ENCODE results near the gene SMIM13. TPM values are rescaled to one million over a fixed set of nuclear protein-coding genes. Genes with fewer than 3 reads are reported as not detected.
A peak's percentile ranks its signal among the peaks of the same experiment; 100 is the strongest.

SMIM13 gene
- total and polyA plus RNA-seq, 8 donors, result 1.2 to 15.8 (median 3.0) TPM

DNA sequence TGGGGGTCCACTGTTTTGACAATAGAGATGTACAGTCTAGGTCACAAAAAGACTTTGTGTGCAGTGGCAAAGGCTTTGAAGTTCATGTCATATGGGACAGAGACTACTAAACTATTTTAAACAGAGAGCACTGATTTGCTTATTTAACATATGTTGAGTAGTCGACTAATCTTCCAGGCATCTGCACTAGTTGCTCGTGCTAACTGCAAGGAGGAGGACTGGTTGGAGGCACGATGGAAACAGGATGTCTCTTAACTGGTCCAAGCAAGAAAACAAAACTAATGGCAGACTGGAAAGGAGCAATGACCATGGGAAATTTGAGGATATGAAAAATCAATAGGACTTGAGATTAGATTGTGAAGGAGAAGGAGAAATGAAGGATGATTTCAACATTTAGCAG, 46.4 kb downstream of the SMIM13 start:
- H3K4me1 ChIP-seq, result peaks cover 0 to 3% (median 0%) of the 10 kb centered on the region in 4 donors
- no peaks in the 10 kb centered on the region for H3K27me3 ChIP-seq
- intact Hi-C loops (cut with DNase I; ENCODE audit: low total_unique reads), result loop anchor here (5.0 kb wide), 1 partner anchor 357 kb away; no protein-coding TSS in a partner anchor
- WGBS, 5 donors, result 59 to 79% (median 76%) methylated on average over 3 of the region's 3 CpGs
- no peak overlapping the region for H3K4me3 ChIP-seq
- DNase-seq, result no peak
- H3K9me3 ChIP-seq, result no peaks in the 10 kb centered on the region
- no peak for TF ChIP-seq POLR2A (IDR thresholded peaks at IDR 0.05)
- no peak for TF ChIP-seq EP300 (IDR thresholded peaks at IDR 0.05)
- no peak for TF ChIP-seq POLR2AphosphoS5 (IDR thresholded peaks at IDR 0.05)
- TF ChIP-seq, protein P1, sequence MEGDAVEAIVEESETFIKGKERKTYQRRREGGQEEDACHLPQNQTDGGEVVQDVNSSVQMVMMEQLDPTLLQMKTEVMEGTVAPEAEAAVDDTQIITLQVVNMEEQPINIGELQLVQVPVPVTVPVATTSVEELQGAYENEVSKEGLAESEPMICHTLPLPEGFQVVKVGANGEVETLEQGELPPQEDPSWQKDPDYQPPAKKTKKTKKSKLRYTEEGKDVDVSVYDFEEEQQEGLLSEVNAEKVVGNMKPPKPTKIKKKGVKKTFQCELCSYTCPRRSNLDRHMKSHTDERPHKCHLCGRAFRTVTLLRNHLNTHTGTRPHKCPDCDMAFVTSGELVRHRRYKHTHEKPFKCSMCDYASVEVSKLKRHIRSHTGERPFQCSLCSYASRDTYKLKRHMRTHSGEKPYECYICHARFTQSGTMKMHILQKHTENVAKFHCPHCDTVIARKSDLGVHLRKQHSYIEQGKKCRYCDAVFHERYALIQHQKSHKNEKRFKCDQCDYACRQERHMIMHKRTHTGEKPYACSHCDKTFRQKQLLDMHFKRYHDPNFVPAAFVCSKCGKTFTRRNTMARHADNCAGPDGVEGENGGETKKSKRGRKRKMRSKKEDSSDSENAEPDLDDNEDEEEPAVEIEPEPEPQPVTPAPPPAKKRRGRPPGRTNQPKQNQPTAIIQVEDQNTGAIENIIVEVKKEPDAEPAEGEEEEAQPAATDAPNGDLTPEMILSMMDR (IDR thresholded peaks at IDR 0.05), result no peak
- no peak overlapping the region for H3K27ac ChIP-seq
- peaks cover 4 to 10% (median 8%) of the 10 kb centered on the region in 4 donors for H3K36me3 ChIP-seq

DNA sequence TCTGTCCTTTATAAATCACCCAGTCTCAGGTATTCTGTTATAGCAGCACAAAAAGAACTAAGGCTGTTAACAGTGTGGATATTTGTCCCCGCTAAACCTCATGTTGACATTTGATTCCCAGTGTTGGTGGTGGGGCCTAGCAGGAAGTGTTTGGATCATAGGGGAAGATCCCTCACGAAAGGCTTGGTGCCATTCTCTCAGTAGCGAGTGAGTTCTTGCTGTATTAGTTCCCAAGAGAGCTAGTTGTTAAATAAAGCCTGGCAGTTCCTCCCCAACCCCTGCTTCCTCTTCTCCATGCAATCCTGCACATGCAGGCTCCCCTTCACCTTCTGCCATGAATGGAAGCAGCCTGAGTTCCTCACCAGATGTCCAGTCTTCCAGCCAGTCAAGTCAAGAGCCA, 47.7 kb downstream of the SMIM13 start:
- no peak for DNase-seq
- Histone ChIP-seq H3K27ac (no peak overlapping the region), H3K36me3 (no peaks in the 10 kb centered on the region), H3K27me3 (no peaks in the 10 kb centered on the region), H3K4me1 (peaks cover 0 to 3% (median 0%) of the 10 kb centered on the region in 4 donors), H3K4me3 (no peak overlapping the region), H3K9me3 (no peaks in the 10 kb centered on the region)
- no peak for TF ChIP-seq POLR2A (IDR thresholded peaks at IDR 0.05)
- intact Hi-C loops (cut with DNase I; ENCODE audit: low total_unique reads), result loop anchor here (5.0 kb wide), 1 partner anchor 356 kb away; no protein-coding TSS in a partner anchor
- 80 to 87% (median 83%) methylated on average over 3 of the region's 3 CpGs for WGBS, 5 donors

DNA sequence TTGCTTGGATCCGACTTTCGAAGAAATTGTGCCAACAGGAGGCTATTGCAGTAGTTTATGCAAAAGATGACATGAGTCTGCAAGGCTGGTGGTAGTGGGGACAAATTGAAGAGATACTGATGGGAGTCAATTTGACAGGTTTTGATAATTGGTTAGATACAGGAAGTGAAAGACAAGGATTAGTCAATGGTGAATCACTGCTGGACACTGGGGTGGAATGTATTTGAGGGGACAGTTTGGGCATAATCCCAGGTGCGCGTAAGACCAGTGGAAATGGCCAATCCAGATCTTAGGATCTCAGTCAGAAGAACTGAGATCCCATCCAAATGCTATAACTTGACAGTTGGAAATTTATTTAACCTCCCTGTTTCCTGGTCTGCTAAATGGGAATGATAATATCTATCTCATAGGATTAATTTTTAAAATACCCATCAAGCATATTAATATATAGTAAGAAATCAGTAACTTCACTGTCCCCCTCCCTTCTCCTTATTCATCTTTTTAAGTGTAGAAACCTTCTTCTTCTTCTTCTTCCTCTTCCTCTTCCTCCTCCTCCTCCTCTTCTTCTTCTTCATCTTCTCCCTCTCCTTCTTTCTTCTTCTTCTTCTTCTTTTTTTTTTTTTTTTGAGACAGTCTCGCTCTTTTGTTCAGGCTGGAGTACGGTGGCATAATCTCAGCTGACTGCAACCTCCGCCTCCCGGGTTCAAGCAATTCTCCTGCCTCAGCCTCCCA, 48.8 kb downstream of the SMIM13 start:
- 93 to 97% (median 95%) methylated on average over 8 of the region's 8 CpGs for WGBS, 5 donors
- intact Hi-C loops (cut with DNase I; ENCODE audit: low total_unique reads), result loop anchor here (5.0 kb wide), 1 partner anchor 355 kb away; no protein-coding TSS in a partner anchor
- TF ChIP-seq POLR2AphosphoS5 (IDR thresholded peaks at IDR 0.05) (no peak), POLR2A (IDR thresholded peaks at IDR 0.05) (no peak), EP300 (IDR thresholded peaks at IDR 0.05) (no peak)
- TF ChIP-seq, protein P1 (IDR thresholded peaks at IDR 0.05), result no peak
- no peak overlapping the region for H3K27ac ChIP-seq
- H3K36me3 ChIP-seq, result no peaks in the 10 kb centered on the region
- H3K4me1 ChIP-seq, result peaks cover 0 to 3% (median 0%) of the 10 kb centered on the region in 4 donors
- no peaks in the 10 kb centered on the region for H3K27me3 ChIP-seq
- DNase-seq, result no peak
- H3K4me3 ChIP-seq, result no peak overlapping the region
- no peaks in the 10 kb centered on the region for H3K9me3 ChIP-seq

DNA sequence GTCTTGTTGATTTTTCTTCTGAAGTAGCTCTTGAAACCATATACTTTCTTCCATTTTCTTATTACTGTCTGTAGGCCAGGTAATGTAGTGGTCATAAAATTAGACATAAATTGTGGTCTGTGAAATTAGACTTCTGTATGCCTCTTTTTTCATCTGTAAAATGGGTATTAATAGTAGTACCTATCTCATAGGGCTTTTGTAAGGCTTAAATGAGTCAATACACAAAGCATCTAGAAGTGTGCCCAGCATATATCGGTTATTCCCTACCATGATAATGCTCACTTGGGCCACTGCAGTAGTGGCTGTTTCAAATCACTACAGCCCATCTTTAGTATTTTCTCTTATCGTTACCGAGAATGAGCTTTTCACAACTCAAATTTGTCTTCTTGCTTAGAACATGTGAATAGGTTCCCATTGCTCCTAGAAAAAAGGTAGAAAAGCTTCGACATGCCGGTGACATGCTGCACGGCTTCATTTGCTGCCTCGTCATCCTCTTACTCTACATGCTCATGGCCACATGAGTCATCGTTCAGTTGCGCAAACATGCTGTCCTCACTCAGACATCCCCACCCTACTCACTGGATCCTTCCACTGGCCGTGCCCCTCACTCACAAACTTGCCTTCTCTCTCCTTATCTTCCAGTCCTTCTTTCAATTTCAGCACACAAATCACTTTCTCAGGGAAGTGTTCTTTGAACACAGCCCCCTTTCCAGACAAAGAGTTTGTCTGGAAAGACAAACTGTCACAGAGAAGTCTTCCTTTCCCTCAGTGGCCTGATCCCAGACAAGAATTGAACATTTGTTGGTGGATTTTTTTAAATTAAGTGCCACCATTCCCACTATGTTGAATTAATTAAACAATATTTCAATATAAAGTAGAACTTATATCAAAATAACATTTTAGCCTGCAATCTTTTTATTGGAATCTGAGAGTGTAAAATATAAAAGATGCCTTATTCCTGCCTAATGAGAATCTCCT, 50.0 kb downstream of the SMIM13 start:
- peak; percentile 61 to 66 for DNase-seq
- 67 to 83% (median 78%) methylated on average over 10 of the region's 10 CpGs for WGBS, 5 donors
- no peaks in the 10 kb centered on the region for H3K36me3 ChIP-seq
- intact Hi-C loops (cut with DNase I; ENCODE audit: low total_unique reads), result loop anchor here (5.0 kb wide), 1 partner anchor 354 kb away; no protein-coding TSS in a partner anchor
- H3K9me3 ChIP-seq, result no peaks in the 10 kb centered on the region
- H3K27ac ChIP-seq, result peak overlapping the region in 1 of 5 donors; percentile 26
- H3K4me1 ChIP-seq, result peaks cover 0 to 3% (median 0%) of the 10 kb centered on the region in 4 donors
- no peak overlapping the region for H3K4me3 ChIP-seq
- no peak for TF ChIP-seq EP300 (IDR thresholded peaks at IDR 0.05)
- TF ChIP-seq POLR2AphosphoS5 (IDR thresholded peaks at IDR 0.05), result peak in 2 of 3 donors; percentile 16 to 28
- no peaks in the 10 kb centered on the region for H3K27me3 ChIP-seq

DNA sequence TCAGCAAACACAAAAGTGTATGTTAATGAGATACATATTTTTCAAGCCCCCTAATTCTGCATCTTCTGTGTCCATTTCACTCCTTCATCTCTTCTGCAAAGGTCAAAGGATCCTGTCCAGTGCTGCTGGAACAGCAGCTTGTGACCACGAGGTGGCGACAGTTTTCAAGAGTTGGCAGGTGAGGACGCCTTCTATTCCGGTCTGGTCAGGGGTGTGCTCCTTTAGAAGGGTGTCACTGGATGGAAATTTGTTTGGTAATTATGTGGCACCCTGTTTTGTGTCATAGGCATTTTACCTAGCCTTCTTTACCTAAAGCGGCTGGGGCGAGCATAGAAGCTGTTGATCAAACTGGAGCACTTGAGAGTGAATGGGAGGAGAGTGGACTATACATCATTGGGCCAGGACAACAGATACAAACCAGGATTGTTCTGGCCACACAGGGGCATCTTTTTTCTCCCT, 50.8 kb downstream of the SMIM13 start:
- intact Hi-C loops (cut with DNase I; ENCODE audit: low total_unique reads), result loop anchor here (5.0 kb wide), 1 partner anchor 353 kb away; no protein-coding TSS in a partner anchor
- DNase-seq, result peak; percentile 82 to 92
- Histone ChIP-seq H3K36me3 (no peaks in the 10 kb centered on the region), H3K9me3 (no peaks in the 10 kb centered on the region), H3K27ac (no peak overlapping the region), H3K27me3 (no peaks in the 10 kb centered on the region), H3K4me1 (peaks cover 0 to 3% (median 0%) of the 10 kb centered on the region in 4 donors), H3K4me3 (no peak overlapping the region)
- TF ChIP-seq POLR2A (IDR thresholded peaks at IDR 0.05) (no peak), POLR2AphosphoS5 (IDR thresholded peaks at IDR 0.05) (peak in 1 of 3 donors; percentile 39)
- TF ChIP-seq, protein P1 (IDR thresholded peaks at IDR 0.05), result peak in 5 of 7 experiments; percentile 79 to 93 (median 90)
- 14 to 23% (median 18%) methylated on average over 6 of the region's 6 CpGs for WGBS, 5 donors
